H1 (cell line): ENCODE data around the gene GALNT17.

ENCODE experiments used
- CTCF ChIP-seq, 3 experiments: IDR thresholded peaks; 1 replicate in 2 of 3; 2 replicates in 1 of 3; pipeline versions ENCODE4 v1.5.1 to v1.6.1; 2011; ENCODE audit warnings: low read length in 3 of 3, mild to moderate bottlenecking in 3 of 3, inconsistent platforms in 2 of 3, low read depth in 1 of 3, moderate library complexity in 1 of 3; ENCODE audit not compliant: insufficient read depth in 1 of 3; ENCODE audit errors: control extremely low read depth in 1 of 3
- EGR1 ChIP-seq: IDR thresholded peaks from 2 replicates; pipeline ENCODE4 v1.6.1; 2011; ENCODE audit warnings: low read depth, low read length, borderline replicate concordance
- SRF ChIP-seq: IDR thresholded peaks from 2 replicates; pipeline ENCODE4 v1.6.1; 2011; ENCODE audit warnings: mild to moderate bottlenecking, low read depth, low read length, moderate library complexity

- no peak for TF ChIP-seq CTCF (IDR thresholded peaks at IDR 0.05; ENCODE audit: control extremely low read depth in 1 of 3, insufficient read depth in 1 of 3, low read depth in 1 of 3, low read length in 3 of 3)
- TF ChIP-seq SRF = no peak
- TF ChIP-seq EGR1 = no peak
Observed at GRCh38 chr7:71173955-71174354, 42.0 kb downstream of the GALNT17 start.
